Uterus (tissue), 2 donors: ENCODE data around the gene ALOX15B.

Experiments used
- POLR2A ChIP-seq, 2 donors: fragments of 450-650 bp; IDR thresholded peaks; one replicate each; pipeline ENCODE4 v1.6.1; 2016; ENCODE audit warnings: antibody characterized with exemption in 2 of 2, mild to moderate bottlenecking in 1 of 2, moderate library complexity in 1 of 2
- TF ChIP-seq, protein P1 (sequence below), 4 experiments: fragments of 200-600 bp in 2 of 4; fragments of 450-650 bp in 2 of 4; sonication (generic) in 2 of 4; IDR thresholded peaks; one replicate each; pipeline ENCODE4 v1.5.1; 2016 to 2019; ENCODE audit warnings: antibody characterized with exemption in 4 of 4, mild to moderate bottlenecking in 2 of 4, moderate library complexity in 1 of 4

DNA sequence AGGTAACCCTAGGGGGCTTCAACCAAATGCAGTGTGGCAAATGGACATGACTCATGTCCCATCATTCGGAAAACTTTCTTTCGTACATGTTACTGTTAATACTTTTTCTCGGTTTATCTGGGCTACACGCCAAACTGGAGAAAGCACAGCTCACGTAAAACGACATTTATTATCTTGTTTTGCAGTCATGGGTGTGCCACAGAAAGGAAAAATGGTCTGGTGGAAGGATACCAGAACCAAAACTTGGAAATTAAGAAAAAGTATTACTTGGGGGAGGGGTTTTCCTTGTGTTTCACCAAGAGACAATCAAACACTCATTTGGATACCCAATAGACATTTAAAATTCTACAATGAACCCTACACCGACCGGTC lies 23.6 kb downstream of the ALOX15B start:
- TF ChIP-seq, protein P1, sequence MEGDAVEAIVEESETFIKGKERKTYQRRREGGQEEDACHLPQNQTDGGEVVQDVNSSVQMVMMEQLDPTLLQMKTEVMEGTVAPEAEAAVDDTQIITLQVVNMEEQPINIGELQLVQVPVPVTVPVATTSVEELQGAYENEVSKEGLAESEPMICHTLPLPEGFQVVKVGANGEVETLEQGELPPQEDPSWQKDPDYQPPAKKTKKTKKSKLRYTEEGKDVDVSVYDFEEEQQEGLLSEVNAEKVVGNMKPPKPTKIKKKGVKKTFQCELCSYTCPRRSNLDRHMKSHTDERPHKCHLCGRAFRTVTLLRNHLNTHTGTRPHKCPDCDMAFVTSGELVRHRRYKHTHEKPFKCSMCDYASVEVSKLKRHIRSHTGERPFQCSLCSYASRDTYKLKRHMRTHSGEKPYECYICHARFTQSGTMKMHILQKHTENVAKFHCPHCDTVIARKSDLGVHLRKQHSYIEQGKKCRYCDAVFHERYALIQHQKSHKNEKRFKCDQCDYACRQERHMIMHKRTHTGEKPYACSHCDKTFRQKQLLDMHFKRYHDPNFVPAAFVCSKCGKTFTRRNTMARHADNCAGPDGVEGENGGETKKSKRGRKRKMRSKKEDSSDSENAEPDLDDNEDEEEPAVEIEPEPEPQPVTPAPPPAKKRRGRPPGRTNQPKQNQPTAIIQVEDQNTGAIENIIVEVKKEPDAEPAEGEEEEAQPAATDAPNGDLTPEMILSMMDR (IDR thresholded peaks at IDR 0.05) = no peak
- TF ChIP-seq POLR2A (IDR thresholded peaks at IDR 0.05) = no peak
